Epithelial cell of prostate (primary cell): ENCODE measurements around the gene GSTM4.

Experiments
- DNase-seq: peaks from one replicate; pipeline ENCODE4 v3.0.0-alpha.2; 2011; ENCODE audit warnings: low read depth, low spot score
- H3K27ac ChIP-seq: fragments of 450-650 bp; 2 replicates; pipeline ENCODE4 v1.5.1; 2017; ENCODE audit warnings: mild to moderate bottlenecking

Gene GSTM4

DNA sequence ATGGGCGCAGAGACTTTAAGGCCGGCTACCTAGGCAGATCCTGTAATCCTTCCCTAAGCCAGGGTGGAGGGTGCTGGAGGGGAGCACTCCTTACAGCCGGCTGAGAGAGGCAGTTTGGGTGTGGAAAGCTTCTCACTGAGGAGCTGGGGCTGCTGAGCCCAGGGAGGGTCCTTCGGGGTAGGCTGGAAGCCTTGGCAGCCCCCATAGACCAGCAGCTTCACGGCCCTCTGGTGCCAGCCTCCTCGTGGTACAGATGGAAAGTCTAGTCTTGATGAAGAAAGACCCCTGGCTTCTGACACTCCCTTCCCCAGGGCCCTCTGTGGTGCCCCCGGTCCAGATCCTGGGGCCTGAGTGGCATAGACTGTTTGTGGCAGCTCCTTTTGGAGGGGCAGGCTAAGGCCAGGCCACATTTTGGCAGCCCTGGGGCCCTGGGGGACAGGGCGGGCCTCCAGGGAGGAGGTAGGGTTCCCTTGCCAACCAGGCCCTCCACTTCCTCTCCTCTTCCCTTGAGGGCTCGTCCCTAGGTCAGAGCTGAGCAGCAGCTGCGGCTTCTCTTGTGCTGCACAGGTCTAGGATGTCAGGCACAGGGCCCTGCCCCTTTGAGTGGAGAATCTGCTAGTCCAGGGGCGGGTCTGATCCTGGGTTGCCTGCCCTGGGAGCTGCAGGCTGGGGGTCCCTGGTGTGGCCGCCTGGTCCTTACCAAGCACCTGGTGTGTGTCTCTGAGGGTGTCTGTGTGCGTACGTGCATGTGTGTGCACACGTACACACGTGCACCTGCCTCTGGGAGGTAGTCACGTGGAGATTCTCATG is 31.5 kb upstream of the GSTM4 start:
- DNase-seq: no peak
- no peak overlapping the region for H3K27ac ChIP-seq

GRCh38 chr1:109625176-109625575 is 30.7 kb upstream of the GSTM4 start:
- H3K27ac ChIP-seq: no peak overlapping the region
- no peak for DNase-seq

DNA sequence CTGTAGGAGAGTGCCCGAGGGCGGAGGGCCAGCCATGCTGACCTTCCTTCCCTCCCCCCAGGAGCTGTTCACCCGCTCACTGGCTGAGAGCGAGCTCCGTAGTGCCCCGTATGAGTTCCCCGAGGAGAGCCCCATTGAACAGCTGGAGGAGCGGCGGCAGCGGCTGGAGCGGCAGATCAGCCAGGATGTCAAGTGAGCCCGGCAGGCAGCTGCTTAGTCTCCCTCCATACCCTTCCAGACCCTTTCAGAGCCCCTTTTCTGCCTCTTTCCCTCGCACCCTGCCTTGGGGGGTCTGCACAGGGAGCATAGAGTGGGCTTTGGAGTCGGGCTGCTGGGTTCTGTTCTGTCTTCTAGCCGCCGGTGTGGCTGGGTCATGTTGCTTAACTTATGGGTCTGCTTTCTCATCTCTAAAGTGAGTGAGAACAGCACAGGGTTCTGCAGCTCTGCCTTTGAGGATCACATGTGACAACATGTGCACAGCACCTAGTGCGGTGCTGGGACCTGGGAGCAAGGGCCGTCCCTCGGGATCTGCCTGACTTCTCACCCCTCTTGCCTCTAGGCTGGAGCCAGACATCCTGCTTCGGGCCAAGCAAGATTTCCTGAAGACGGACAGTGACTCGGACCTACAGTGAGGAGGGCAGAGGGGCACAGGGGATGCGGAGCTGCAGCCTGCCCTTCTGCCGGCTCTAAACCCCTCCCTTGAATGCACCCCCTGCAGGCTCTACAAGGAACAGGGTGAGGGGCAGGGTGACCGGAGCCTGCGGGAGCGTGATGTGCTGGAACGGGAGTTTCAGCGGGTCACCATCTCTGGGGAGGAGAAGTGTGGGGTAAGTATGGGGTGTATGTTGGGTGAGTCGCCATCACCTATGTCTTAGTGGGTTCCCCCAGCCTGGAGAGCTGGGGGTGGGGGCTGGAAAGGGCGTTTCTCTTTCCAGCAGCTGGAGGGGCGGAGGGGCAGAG is 30.0 kb upstream of the GSTM4 start:
- H3K27ac ChIP-seq: no peak overlapping the region
- DNase-seq: no peak

DNA sequence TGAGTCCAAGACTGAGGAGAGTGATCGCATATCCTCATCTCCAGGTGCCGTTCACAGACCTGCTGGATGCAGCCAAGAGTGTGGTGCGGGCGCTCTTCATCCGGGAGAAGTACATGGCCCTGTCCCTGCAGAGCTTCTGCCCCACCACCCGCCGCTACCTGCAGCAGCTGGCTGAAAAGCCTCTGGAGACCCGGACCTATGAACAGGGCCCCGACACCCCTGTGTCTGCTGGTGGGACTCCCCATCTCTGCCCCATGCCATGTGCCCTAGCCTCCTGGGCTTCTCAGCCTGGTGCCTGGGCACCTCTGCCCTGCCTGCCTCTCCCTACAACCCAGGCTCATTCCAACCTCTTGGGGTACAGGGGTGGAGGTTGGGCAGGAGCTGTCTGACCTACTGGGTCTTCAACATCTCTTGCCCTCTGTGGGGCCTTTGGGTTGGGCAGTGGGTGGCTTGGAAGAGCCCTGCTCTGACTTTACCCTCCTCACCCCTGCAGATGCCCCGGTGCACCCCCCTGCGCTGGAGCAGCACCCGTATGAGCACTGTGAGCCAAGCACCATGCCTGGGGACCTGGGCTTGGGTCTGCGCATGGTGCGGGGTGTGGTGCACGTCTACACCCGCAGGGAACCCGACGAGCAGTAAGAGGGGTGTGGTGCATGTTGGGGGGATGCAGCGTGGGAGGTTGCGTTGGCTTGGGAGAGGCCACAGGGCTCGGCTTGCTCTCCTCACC is 29.1 kb upstream of the GSTM4 start:
- DNase-seq: no peak
- no peak overlapping the region for H3K27ac ChIP-seq

DNA sequence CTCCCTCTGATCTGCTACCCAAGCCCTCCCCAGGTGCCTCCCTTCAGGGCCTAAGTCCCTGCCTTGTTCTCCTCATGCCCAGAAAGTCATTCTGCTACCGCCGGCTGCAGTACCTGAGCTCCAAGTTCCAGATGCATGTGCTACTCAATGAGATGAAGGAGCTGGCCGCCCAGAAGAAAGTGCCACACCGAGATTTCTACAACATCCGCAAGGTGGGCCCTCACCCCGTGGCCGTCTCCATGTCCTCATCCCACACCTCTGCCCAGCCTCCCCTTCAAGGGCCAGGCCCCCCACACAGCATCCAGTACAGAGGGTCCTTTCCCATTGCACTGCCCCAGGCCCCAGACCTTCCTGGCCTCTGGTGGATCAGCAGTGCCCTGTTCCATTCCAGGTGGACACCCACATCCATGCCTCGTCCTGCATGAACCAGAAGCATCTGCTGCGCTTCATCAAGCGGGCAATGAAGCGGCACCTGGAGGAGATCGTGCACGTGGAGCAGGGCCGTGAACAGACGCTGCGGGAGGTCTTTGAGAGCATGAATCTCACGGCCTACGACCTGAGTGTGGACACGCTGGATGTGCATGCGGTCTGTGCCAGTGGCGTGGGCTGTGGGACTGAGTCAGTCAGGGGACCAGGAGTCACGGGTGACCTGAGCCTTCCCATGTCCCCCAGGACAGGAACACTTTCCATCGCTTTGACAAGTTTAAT is 28.1 kb upstream of the GSTM4 start:
- DNase-seq: no peak
- H3K27ac ChIP-seq: no peak overlapping the region

GRCh38 chr1:109628540-109629321 is 27.2 kb upstream of the GSTM4 start:
- H3K27ac ChIP-seq: no peak overlapping the region
- no peak for DNase-seq

GRCh38 chr1:109629372-109630030 is 26.4 kb upstream of the GSTM4 start:
- no peak overlapping the region for H3K27ac ChIP-seq
- DNase-seq: no peak

DNA sequence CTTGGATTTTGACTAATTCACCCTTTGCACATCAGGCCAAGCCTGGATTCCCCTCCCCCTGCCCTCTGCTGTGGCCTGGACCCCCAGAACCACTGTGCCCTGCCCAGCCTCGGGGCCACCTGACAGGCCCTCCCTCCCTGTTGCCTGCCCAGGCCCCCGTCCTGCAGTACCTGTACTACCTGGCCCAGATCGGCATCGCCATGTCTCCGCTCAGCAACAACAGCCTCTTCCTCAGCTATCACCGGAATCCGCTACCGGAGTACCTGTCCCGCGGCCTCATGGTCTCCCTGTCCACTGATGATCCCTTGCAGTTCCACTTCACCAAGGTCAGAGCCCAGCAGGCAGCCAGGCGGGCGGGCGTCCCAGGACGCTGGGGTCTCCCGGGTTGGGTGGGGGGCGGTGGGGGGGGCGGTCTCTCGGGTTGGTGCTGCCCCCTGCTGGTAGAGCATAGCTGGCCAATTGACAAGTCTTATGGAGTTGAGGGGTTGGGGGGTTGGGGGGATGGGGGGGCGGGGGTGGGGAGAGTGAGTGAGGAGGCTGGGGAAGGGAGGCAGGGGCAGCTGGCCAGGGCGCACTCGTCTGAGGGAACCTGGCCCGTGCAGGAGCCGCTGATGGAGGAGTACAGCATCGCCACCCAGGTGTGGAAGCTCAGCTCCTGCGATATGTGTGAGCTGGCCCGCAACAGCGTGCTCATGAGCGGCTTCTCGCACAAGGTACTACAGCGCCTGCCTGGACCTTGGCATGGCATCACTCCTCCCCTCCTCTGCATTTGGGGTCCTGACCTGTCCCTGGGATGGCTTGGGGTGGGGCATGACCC is 25.6 kb upstream of the GSTM4 start:
- DNase-seq: no peak
- H3K27ac ChIP-seq: no peak overlapping the region

DNA sequence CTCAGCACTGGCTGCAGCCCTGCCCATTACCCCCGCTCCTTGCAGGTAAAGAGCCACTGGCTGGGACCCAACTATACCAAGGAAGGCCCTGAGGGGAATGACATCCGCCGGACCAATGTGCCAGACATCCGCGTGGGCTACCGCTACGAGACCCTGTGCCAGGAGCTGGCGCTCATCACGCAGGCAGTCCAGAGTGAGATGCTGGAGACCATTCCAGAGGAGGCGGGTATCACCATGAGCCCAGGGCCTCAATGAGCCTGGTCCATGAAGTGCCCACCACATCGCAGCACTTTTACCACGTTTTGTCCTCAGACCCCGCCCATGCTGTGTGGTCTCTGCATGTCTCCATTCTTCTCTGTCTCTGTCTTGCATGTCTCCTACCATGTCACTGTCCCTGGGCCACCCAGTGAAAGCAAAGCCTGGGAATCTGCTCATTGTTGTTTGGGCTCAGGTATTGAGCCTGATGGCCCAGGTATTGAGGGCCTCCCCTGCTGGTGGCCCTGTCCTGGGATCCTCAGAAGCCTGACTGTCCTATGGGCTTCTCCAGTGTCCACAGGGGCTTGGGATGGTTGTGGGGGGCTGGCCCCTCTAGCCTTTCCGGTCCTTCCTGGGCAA is 24.9 kb upstream of the GSTM4 start:
- DNase-seq: no peak
- no peak overlapping the region for H3K27ac ChIP-seq

- no peak overlapping the region for H3K27ac ChIP-seq
- no peak for DNase-seq
These were observed 24.1 kb upstream of the GSTM4 start for GRCh38 chr1:109631513-109632505.

DNA sequence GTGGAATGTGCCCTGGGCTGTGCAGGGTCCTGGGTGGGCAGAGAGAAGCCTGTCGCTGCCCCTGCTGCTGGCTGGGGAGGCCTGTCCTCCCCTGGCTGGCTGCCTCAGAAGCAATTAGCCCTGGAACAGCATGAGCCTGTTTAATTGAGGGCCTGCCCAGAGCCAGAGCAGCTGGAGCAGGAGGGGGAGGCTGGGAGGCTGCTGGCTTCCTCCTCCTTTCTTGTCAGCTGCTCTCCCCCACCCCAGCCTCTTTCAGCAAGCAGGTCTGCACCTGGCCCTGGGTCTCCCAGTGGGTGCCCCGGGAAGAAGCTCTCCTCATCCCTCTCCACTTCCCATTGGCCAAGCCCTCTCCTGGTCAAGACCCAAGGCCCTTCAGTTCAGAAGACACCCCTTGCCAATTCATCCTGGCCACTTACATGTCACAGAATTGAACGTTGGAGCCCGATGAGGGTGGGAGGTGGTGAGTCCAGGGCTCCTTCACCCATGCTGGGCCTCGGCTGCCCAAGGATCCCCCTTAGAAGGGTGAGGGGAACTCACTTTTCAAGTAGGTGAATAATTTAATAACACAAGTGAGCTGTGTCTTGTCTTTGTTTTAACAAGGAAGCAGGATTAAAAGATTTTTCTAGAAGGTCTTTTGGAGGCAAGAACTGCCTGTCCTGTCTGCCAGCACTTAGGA is 23.1 kb upstream of the GSTM4 start:
- DNase-seq: no peak
- H3K27ac ChIP-seq: no peak overlapping the region

GRCh38 chr1:109634292-109634691 is 21.6 kb upstream of the GSTM4 start:
- no peak overlapping the region for H3K27ac ChIP-seq
- DNase-seq: no peak

DNA sequence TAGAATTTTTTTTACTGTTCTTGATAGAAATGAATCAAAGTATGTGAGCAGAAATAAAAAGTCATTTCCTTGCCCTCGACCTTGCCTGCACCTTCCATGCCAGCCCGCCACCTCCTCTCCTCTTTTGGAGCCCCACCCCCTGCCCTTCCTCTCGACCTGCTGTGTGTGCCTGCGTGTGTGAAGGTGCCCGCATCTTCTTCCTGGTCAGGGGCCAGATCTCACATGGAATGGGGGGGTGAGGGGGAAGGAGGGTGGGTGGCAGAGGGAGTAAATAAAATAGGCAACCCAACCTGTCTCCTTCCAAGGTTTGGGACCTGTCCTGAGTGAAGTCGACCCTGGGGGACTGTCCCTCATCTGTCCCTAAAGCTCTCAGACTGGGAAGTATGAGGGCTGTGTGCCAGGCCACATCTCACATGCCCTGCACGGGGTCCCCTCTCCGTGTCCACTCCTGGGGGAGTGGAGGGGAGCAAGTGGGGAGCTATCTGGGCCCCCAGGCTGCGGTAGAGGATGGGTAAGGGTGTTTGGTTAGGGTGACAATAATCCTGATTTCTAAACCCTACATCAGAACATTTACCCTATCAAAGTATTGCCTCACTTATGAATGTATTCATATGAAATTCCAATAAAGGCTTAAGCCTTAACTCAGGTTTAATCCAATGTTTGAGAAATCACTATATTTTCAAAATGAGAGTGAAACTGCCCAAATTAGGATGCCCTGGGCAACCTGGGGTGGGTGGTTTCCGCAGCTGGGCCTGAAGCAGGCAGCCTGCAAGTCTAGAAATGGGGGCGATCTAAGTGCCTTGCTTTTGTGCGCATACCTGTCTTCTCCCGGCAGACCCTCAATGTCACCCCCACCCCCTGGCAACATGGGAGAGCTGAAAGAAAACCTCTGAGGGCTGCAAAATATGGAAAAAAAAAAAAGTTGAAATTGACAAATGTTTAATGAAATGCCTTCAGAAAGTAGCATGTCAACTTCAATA is 20.8 kb upstream of the GSTM4 start:
- DNase-seq: no peak
- H3K27ac ChIP-seq: no peak overlapping the region

- H3K27ac ChIP-seq: no peak overlapping the region
- no peak for DNase-seq
These were observed 20.1 kb upstream of the GSTM4 start for GRCh38 chr1:109635862-109636200.
